Upper lobe of left lung (tissue), 6 donors: Measurements from ENCODE around the gene ELOB. TPM values are rescaled to one million over a fixed set of nuclear protein-coding genes. Genes with fewer than 3 reads are reported as not detected.
A peak's percentile ranks its signal among the peaks of the same experiment; 100 is the strongest.

Source experiments
- ATAC-seq, 2 donors: fragments of 200-7000 bp; cut with Tn5 transposase; one replicate each; pipeline ENCODE4 v1.9.1; 2022; ENCODE audit warnings: mild to moderate bottlenecking in 2 of 2, moderate library complexity in 2 of 2; ENCODE audit not compliant: low FRiP score in 2 of 2
- DNase-seq, 2 donors: peaks; one replicate each; pipeline ENCODE4 v3.0.0-alpha.2; 2019 to 2020
- H3K27ac ChIP-seq, 4 donors: fragments of 200-600 bp; sonication (generic); one replicate each; pipeline ENCODE4 v1.5.1; 2016 to 2019
- H3K27me3 ChIP-seq, 4 donors: fragments of 200-600 bp; sonication (generic); one replicate each; pipeline ENCODE4 v1.5.1; 2017 to 2019
- H3K36me3 ChIP-seq, 4 donors: fragments of 200-600 bp; sonication (generic); one replicate each; pipeline ENCODE4 v1.5.1; 2016 to 2019
- H3K4me1 ChIP-seq, 4 donors: fragments of 200-600 bp; sonication (generic); one replicate each; pipeline ENCODE4 v1.5.1; 2018 to 2019
- H3K4me3 ChIP-seq, 4 donors: fragments of 200-600 bp; sonication (generic); one replicate each; pipeline ENCODE4 v1.5.1; 2017 to 2019; ENCODE audit warnings: mild to moderate bottlenecking in 2 of 4, moderate library complexity in 1 of 4
- H3K9me3 ChIP-seq, 4 donors: fragments of 200-600 bp; sonication (generic); one replicate each; pipeline ENCODE4 v1.5.1; 2018 to 2019
- CTCF ChIP-seq, 6 experiments: fragments of 450-650 bp in 4 of 6; fragments of 200-600 bp in 2 of 6; sonication (generic) in 2 of 6; IDR thresholded peaks; one replicate each; pipeline ENCODE4 v1.5.1; 2016 to 2019; ENCODE audit warnings: antibody characterized with exemption in 6 of 6
- EP300 ChIP-seq, 4 donors: sonication (generic); formaldehyde crosslinking; IDR thresholded peaks; one replicate each; pipeline ENCODE4 v1.5.1; 2017; ENCODE audit warnings: antibody characterized with exemption in 4 of 4, control low read depth in 2 of 4
- POLR2A ChIP-seq, 4 donors: fragments of 450-650 bp; IDR thresholded peaks; one replicate each; pipeline ENCODE4 v1.5.1; 2016 to 2017; ENCODE audit warnings: antibody characterized with exemption in 4 of 4, mild to moderate bottlenecking in 2 of 4
- POLR2AphosphoS5 ChIP-seq, 2 donors: sonication (generic); formaldehyde crosslinking; IDR thresholded peaks; one replicate each; pipeline ENCODE4 v1.5.1; 2017; ENCODE audit warnings: antibody characterized with exemption in 2 of 2
- WGBS, 2 donors: methylation state at CpG; one replicate each; pipeline ENCODE4 v1.1.5; 2017 to 2018; 5-methylcytosine and 5-hydroxymethylcytosine counted together
- total RNA-seq, 6 donors: library from RNA; depleted of rRNA in 4 of 6; stranded (reverse); fragments of >200 nt in 4 of 6; gene quantifications; one replicate each; pipeline versions ENCODE4 v1.1.0 to v1.2.1, GENCODE V29; 2016 to 2021
- donor health status: DM: no; HTN: no; CAD: no; lungs with moderate emphysema.
- donor health status: DM: no; HTN: yes; CAD: no; lungs with severe emphysema.

Gene ELOB
- total RNA-seq, 6 donors from 2014 or later = 73.3 to 245 (median 145) TPM

DNA sequence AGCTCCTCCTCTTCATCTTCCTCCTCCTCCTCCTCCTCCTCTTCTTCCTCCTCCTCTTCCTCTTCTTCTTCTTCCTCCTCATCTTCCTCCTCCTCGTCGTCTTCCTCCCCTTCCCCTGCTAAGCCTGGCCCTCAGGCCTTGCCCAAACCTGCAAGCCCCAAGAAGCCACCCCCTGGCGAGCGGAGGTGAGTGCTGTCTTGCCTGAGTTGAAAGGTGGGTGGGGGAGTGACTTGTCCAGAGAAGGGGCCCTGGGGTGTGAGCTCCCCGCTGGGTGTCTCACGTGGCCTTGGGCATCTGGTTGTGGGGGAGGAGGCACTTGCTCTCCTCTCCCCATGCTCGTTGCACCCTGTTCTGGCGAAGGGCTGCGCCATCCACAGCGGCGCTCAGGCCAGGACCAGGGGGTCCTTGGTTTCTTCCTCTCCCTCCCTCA, 8.0 kb downstream of the ELOB start:
- Histone ChIP-seq H3K36me3 (peaks cover 62 to 100% (median 89%) of the 10 kb centered on the region in 4 donors), H3K9me3 (no peaks in the 10 kb centered on the region), H3K27ac (peak overlapping the region in 1 of 4 donors; percentile 54), H3K4me3 (no peak overlapping the region), H3K27me3 (no peaks in the 10 kb centered on the region), H3K4me1 (peaks cover 0 to 15% (median 0%) of the 10 kb centered on the region in 4 donors)
- DNase-seq = no peak
- TF ChIP-seq POLR2AphosphoS5 (IDR thresholded peaks at IDR 0.05) (no peak), EP300 (IDR thresholded peaks at IDR 0.05) (no peak), CTCF (IDR thresholded peaks at IDR 0.05) (no peak), POLR2A (IDR thresholded peaks at IDR 0.05) (no peak)
- WGBS, 2 donors = 85 to 90% methylated on average over 11 of the region's 11 CpGs
- no peak for ATAC-seq

DNA sequence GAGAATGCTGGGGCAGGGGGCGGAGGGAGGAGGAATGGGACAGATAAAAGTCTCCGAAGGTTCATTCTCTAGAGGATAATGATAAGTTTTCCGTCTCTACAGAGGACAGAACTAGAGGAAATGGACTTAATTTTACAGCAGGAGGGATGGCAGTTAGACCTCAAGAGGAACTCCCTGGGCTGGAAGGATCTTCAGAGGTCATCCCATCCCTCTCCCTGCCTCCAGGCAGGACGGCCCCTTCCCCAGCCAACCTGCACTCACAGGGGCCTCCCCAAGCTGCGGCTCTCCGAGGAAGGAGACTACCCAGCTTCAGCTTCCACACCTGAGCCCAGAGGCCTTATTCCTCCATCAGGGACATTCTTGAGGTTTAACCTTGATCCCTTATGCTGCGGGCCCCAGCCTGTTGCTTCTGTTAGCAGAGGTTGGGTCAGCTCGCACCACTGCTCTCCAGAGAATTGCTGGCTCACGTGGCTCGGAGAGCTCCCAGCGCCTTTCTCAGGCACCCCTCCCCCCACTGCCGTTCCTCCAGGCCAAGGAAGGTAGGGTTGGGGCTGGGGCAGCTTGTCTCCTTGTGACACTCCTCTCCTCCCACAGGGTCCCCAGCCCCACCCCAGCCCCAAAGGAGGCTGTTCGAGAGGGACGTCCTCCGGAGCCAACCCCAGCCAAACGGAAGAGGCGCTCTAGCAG, 8.5 kb downstream of the ELOB start:
- Histone ChIP-seq H3K27ac (peak overlapping the region in 1 of 4 donors; percentile 54), H3K4me3 (no peak overlapping the region), H3K4me1 (peaks cover 0 to 15% (median 0%) of the 10 kb centered on the region in 4 donors), H3K9me3 (no peaks in the 10 kb centered on the region), H3K36me3 (peaks cover 68 to 100% (median 92%) of the 10 kb centered on the region in 4 donors), H3K27me3 (no peaks in the 10 kb centered on the region)
- no peak for ATAC-seq
- WGBS, 2 donors = 87 to 88% methylated on average over 16 to 17 of the region's 17 CpGs
- DNase-seq = no peak
- TF ChIP-seq POLR2A (IDR thresholded peaks at IDR 0.05) (no peak), CTCF (IDR thresholded peaks at IDR 0.05) (no peak), POLR2AphosphoS5 (IDR thresholded peaks at IDR 0.05) (no peak), EP300 (IDR thresholded peaks at IDR 0.05) (no peak)

GRCh38 chr16:2767891-2768290, 9.2 kb downstream of the ELOB start:
- Histone ChIP-seq H3K36me3 (peaks cover 74 to 100% (median 95%) of the 10 kb centered on the region in 4 donors), H3K4me3 (no peak overlapping the region), H3K4me1 (peaks cover 0 to 15% (median 0%) of the 10 kb centered on the region in 4 donors), H3K27ac (no peak overlapping the region), H3K27me3 (no peaks in the 10 kb centered on the region), H3K9me3 (no peaks in the 10 kb centered on the region)
- ATAC-seq (no peak), DNase-seq (no peak)
- WGBS, 2 donors = 79 to 80% methylated on average over 14 of the region's 14 CpGs
- no peak for TF ChIP-seq EP300 (IDR thresholded peaks at IDR 0.05)
- no peak for TF ChIP-seq POLR2A (IDR thresholded peaks at IDR 0.05)
- no peak for TF ChIP-seq POLR2AphosphoS5 (IDR thresholded peaks at IDR 0.05)
- no peak for TF ChIP-seq CTCF (IDR thresholded peaks at IDR 0.05)

DNA sequence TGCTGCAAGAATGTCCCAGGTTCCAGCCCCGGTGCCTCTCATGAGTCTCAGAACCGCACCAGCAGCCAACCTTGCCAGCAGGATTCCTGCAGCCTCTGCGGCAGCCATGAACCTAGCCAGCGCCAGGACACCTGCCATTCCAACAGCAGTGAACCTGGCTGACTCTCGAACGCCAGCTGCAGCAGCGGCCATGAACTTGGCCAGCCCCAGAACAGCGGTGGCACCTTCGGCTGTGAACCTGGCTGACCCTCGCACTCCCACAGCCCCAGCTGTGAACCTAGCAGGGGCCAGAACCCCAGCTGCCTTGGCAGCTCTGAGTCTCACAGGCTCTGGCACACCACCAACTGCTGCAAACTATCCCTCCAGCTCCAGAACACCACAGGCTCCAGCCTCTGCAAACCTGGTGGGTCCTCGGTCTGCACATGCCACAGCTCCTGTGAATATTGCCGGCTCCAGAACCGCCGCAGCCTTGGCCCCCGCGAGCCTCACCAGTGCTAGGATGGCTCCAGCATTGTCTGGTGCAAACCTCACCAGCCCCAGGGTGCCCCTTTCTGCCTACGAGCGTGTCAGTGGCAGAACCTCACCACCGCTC, 9.8 kb downstream of the ELOB start:
- TF ChIP-seq POLR2A (IDR thresholded peaks at IDR 0.05) (no peak), CTCF (IDR thresholded peaks at IDR 0.05) (no peak), EP300 (IDR thresholded peaks at IDR 0.05) (no peak), POLR2AphosphoS5 (IDR thresholded peaks at IDR 0.05) (no peak)
- no peak overlapping the region for H3K4me3 ChIP-seq
- H3K36me3 ChIP-seq = peaks cover 81 to 100% (median 99%) of the 10 kb centered on the region in 4 donors
- DNase-seq (no peak), ATAC-seq (no peak)
- 99 to 100% methylated on average over 3 to 17 of the region's 19 CpGs for WGBS, 2 donors
- no peaks in the 10 kb centered on the region for H3K9me3 ChIP-seq
- H3K4me1 ChIP-seq = peaks cover 0 to 15% (median 0%) of the 10 kb centered on the region in 4 donors
- H3K27ac ChIP-seq = no peak overlapping the region
- H3K27me3 ChIP-seq = no peaks in the 10 kb centered on the region
